Left colon (tissue), 2 donors: ENCODE data around the gene NTPCR. TPM values are rescaled to one million over a fixed set of nuclear protein-coding genes. Genes with fewer than 3 reads are reported as not detected.

Experiments
- ATAC-seq: fragments of 200-7000 bp; cut with Tn5 transposase; one replicate; pipeline ENCODE4 v1.9.1; 2020; ENCODE audit warnings: mild to moderate bottlenecking, moderate library complexity
- DNase-seq, 2 donors: peaks; one replicate each; pipeline ENCODE4 v3.0.0-alpha.2; 2020
- intact Hi-C, 2 donors: fragments of 100-400 bp; cut with DNase I in 1 of 2; cut with micrococcal nuclease in 1 of 2; formaldehyde crosslinking; loops; one replicate each; pipeline versions ENCODE4 v1.11.2 to v1.14.0; 2022; cut with DNase I, micrococcal nuclease
- total RNA-seq, 2 donors: library from RNA; stranded (reverse); fragmentation: NEBNext Ultra II Directional; extraction: Animal tissue kit (Norgen Biotek cat#: 25700); gene quantifications; one replicate each; pipeline ENCODE4 v1.2.1, GENCODE V29; 2021
- donor health status: DM: no; HTN: no; CAD: no.
- donor health status: DM: yes; HTN: yes; CAD: no.

Gene NTPCR
- total RNA-seq, 2 donors from 2014 or later = 51.2 to 54.0 TPM

- intact Hi-C loops = no loop called here
- peak; percentile 74 for ATAC-seq
- DNase-seq = no peak
Observed at GRCh38 chr1:233025567-233025966, 75.2 kb downstream of the NTPCR start.

- ATAC-seq (no peak), DNase-seq (no peak)
- intact Hi-C loops = no loop called here
Observed at GRCh38 chr1:233027046-233027445, 76.6 kb downstream of the NTPCR start.

- no peak for DNase-seq
- no peak for ATAC-seq
- intact Hi-C loops = no loop called here
Observed at GRCh38 chr1:233031521-233031920, 81.1 kb downstream of the NTPCR start.

- DNase-seq (peak in 1 of 2 donors; percentile 15), ATAC-seq (peak; percentile 95)
- intact Hi-C loops = no loop called here
Observed at GRCh38 chr1:233032916-233033315, 82.5 kb downstream of the NTPCR start.

GRCh38 chr1:233033361-233033760, 83.0 kb downstream of the NTPCR start:
- intact Hi-C loops = no loop called here
- ATAC-seq (peak; percentile 31), DNase-seq (no peak)

Other genes starting within 250 kb of the NTPCR start
- gene MAP10, start 145.2 kb upstream of the NTPCR start, total RNA-seq = 1 to 10 TPM; 1.7 to 2.1 TPM